GM19099 (cell line): ENCODE data around the gene TCEAL4.

Experiments
- POLR2A ChIP-seq: IDR thresholded peaks from 3 replicates; pipeline ENCODE4 v1.6.1; 2011; ENCODE audit warnings: low read depth; ENCODE audit not compliant: insufficient read length; ENCODE audit errors: extremely low read depth

TCEAL4 gene

DNA sequence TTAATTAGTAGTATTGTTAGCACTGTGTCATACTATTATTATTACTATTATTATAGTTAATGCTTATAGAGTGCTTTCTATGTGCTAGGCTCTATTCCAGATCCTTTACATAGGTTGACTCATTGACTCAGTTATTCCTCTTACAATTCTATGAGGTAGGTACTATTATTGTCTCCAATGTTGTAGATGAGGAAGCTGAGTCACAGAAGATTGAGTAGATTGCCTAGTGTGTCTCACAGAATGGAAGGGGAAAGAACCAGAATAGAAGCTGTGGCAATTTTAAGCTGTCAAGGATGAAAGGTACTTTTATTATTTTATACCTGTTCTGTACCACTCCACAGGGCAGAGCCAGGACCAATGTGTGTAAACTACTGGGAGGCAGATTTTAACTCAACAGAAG lies 41.5 kb downstream of the TCEAL4 start:
- TF ChIP-seq POLR2A = no peak

DNA sequence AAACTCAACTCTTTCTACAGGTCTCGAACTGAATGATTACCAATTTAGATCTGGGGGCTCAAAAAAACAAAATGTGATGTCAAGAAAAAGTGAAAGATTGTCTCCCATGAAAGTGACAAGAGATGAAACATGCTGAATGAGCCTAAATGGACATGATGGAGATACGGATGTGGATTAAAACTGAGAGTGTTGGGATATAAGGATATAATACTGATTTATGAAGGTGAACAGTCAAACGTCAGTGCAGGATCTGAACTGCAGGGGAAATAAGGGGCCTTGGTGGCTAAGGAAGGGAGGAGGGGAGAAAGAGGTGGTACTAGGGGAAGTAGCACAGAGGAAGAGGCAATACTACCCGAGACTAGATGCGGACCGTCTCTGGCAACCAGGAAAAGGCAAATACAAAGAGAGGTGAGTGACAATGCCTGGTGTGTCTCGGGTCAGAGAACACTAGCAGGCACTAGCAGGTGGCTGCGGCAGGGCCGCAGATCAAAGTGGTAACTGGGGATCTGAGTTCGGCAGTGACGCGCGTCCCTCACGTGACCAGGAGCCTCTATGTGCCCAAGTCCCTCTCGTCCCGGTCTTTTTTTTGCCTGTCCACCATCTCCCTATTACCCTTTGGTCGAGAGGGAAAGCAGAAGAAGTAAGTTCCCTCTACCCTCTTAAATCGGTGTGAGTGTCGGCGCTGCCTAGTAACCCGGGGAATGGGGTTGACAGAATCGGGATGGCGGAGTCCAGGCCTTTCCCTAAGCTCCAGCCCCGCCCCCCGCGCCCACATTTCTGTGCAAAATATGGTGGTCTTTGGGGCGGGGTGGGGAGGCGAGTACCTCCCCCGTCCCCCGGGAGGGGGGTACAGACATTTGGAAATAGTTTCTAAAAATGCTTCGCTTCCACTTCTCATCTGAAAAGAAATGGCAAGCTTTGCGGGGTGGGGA lies 43.3 kb downstream of the TCEAL4 start, which contains the start of gene TCEAL1:
TSS of gene TCEAL1 (plus strand) at position 590 of the 932 bp plus-strand sequence. CDS start 942 bp downstream, outside the sequence.
- TF ChIP-seq POLR2A = peak; percentile 55

DNA sequence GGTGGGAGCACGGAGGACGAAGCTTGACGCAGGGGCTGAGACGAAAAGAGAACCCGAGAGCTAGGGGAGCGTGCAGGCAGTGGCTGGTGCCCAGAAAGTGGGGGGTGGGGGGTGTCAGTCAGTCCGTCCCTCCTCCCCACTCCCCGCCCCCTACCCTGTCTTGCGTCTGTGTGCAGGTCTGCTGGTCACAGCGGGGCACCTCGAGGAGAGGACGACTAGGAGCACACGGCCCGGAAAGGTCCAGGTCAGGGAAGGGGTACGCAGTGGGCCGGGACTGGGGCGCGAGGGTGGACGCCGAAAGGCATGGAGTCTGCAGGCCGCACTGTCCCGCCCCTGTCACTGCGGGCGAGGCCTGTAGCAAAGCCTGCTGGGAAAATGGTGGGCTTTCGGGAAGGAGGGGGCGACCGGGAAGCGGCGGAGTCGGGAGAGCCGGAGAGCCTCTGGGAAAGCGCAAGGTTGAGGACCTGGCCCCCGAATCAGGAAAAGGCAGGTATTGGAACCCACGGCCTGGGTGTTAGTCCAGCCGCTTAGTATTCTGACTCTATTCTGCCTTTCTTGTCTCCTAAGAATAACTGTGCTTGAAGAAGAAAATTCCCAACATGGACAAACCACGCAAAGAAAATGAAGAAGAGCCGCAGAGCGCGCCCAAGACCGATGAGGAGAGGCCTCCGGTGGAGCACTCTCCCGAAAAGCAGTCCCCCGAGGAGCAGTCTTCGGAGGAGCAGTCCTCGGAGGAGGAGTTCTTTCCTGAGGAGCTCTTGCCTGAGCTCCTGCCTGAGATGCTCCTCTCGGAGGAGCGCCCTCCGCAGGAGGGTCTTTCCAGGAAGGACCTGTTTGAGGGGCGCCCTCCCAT lies 44.2 kb downstream of the TCEAL4 start:
- TF ChIP-seq POLR2A = no peak

DNA sequence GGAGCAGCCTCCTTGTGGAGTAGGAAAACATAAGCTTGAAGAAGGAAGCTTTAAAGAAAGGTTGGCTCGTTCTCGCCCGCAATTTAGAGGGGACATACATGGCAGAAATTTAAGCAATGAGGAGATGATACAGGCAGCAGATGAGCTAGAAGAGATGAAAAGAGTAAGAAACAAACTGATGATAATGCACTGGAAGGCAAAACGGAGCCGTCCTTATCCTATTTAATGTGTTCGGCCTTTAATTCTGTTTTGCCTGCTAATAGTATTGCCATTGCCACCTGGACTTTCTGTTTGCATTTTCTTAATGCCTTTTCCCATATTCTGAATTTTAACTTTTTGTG lies 44.8 kb downstream of the TCEAL4 start:
- no peak for TF ChIP-seq POLR2A

DNA sequence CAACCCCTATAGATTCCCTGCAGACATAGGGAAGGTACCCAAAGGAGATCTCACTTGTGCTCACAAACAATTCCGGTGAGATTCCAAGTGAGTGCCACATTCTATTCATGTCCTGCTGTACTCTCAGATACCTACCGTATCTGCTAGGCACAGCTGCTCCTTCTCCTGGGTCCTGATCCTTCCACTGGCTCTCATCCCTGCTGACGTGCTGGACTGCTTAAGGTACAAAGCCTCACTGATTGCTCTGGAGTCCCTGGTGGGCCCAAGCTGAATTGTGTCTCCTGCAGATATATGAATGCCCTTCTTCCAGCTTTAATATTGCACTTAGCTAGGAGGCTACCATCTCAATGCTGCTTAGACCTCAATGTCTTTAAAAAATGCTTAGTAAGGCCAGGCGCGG lies 45.8 kb downstream of the TCEAL4 start:
- no peak for TF ChIP-seq POLR2A

DNA sequence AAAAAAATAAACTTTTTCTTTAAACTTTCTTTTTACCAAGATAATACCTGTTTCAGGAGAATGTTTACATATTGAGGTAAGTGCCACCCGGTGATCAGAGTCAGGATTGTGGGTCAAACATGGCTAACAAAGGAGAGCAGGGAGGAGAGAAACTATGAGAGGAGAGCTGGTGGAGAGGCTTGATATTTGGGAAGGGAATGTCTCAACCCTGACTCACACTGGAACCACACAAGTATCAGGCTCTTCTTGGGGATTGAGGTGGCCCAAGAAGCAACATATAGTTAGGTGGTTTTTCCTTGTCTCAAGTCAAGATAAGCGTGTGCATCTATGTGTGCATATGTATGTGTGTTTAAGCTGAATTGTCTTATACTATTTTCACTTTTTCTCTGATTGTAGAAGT lies 50.1 kb downstream of the TCEAL4 start:
- TF ChIP-seq POLR2A = no peak
